Measurements from ENCODE around the gene PDE4D.
"Not testable (repeated sequence)": the region's sequence is repeated elsewhere in the genome, so short reads cannot be mapped to it uniquely, and the experiment has no call there.

PDE4D gene

DNA sequence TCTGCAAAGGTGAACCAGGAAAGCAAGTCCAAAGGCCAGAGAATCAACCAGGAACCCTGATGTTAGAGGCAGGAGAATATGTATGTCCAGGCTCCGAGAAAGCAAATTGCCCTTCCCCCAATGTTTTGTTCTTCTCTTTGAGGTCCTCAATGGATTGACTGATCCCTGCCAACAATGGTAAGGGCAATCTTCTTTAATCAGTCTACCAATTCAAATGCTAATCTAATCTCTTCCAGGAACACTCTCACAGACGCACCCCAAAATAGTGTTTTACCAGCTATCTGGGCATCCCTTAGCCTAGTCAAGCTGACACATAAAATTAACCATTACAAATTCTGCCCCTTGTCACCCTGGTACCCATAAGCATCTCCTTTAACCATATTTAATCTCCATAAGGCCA is 912.6 kb downstream of the PDE4D start:
- in situ Hi-C loops (cut with MboI; ENCODE audit: low pct_unique_long_range_greater_than_20kb, low sequenced_read_pairs): no loop called here
- DNase-seq: no peak

DNA sequence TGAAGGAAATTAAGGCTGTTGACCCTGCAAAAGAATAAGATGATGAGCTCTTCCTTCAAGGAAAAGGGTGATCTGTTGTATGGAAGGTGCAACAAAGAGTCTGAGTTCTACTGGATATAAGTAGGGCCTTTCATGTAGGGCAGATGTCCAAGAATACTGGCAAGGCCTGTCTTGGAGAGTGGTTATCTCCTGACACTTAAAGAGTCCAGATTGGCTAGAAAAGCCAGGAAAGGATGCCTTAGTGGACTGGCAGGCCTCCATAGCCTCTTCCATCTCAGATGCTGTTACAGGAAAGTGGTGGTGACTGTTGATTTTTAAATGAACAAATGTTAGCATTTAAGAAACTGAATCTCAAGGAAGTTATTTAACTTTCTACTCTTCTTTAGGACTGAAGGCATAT is 914.4 kb downstream of the PDE4D start:
- in situ Hi-C loops (cut with MboI; ENCODE audit: low pct_unique_long_range_greater_than_20kb, low sequenced_read_pairs): no loop called here
- no peak for DNase-seq

DNA sequence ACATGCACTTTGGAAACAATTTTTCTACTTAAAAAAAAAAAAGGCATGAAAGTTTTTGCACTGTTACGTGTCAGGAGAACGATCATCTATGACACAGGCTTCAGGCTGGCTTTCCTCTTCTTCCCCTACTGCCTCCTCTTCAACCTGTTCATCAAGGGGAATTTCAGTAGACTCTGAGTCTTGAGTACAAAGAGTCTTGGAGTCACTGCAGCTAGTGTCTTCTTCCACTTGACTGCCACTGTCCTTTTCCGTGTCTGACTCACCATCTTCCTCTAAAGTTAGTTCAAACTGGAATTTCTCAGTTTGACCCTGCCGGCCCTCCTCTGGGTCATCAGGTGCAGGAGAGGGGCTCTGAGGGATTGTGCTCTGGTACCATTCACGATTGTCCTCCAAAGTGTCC is 918.9 kb downstream of the PDE4D start:
- no peak for DNase-seq
- in situ Hi-C loops (cut with MboI; ENCODE audit: low pct_unique_long_range_greater_than_20kb, low sequenced_read_pairs): no loop called here

DNA sequence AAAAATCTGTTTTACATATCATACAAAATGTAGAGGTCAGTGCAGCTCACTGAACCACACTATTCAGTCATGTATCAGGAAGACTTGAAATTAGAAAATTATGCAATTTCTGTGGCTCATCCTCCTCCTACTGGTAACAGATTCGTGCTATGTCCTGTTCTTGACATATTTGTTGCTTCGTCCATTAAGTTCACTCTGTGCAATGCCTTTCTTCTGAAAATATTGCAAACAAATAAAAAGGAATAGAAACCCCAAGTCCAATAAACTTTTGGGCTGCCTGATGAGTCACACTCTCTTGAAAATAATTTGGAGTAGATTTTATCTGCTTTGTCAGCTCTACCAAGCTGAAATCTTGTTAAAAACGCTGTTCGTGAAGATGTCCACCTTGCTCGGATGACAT is 919.4 kb downstream of the PDE4D start:
- in situ Hi-C loops (cut with MboI; ENCODE audit: low pct_unique_long_range_greater_than_20kb, low sequenced_read_pairs): no loop called here

DNA sequence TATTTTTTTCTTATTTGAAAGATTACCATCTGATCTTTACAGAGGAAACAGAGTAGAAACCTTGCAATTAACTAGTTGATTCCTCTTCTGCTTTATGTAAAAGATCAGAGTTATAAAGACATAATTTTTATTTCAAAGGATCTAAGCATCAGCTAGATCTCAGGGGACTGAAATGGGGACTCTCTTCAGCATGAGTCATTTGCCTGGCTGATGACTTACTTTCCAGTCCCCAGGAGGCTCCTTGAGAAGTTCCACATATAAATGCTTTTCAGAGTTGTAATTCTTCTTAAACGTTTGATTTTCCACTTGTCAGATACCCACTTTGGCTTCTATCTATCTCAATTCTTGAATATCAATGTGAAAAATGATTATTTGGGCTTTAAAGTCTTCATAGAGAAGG is 921.2 kb downstream of the PDE4D start:
- DNase-seq: no peak
- in situ Hi-C loops (cut with MboI; ENCODE audit: low pct_unique_long_range_greater_than_20kb, low sequenced_read_pairs): no loop called here

More for the DNA sequence above, 919.4 kb downstream of the PDE4D start:
- no peak for DNase-seq

DNA sequence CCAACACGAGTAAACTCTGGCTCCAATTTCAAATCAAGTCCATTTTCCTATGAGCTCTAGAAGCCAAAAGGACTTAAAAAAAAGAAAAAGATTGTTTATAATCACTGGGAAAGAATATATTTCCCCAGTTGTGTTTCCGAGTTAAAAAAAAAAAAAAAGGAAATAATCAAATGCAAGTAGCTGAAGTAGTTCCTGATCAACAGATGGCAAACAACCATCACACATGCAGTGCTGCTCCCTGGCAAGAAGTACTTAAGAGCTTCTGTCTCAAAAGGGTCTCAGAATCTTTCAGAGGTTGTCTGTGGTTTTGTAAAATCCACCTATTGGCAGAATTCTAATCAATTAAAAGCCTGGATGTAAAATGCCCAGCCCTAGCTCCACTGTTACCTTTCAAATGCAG is 922.8 kb downstream of the PDE4D start:
- no peak for DNase-seq
- in situ Hi-C loops (cut with MboI; ENCODE audit: low pct_unique_long_range_greater_than_20kb, low sequenced_read_pairs): no loop called here

DNA sequence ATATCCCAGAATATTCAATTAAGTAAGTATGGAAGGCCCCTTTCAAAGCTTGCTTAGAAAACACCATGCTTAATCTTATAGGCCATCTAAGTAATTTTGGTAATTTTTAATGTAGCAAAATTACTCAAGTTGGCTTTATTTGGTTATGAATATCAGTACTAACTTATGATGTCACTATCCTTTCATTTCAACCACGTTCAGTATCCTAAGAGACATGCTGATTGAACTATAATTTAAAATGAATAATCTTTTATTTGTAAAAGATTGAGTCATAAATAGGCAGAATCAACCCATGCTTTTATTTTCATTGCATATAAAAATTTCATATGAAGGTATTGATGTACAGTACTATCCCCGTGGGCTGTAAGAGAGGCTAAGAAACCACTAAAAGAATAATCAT is 923.7 kb downstream of the PDE4D start:
- DNase-seq: no peak
- in situ Hi-C loops (cut with MboI; ENCODE audit: low pct_unique_long_range_greater_than_20kb, low sequenced_read_pairs): no loop called here

DNA sequence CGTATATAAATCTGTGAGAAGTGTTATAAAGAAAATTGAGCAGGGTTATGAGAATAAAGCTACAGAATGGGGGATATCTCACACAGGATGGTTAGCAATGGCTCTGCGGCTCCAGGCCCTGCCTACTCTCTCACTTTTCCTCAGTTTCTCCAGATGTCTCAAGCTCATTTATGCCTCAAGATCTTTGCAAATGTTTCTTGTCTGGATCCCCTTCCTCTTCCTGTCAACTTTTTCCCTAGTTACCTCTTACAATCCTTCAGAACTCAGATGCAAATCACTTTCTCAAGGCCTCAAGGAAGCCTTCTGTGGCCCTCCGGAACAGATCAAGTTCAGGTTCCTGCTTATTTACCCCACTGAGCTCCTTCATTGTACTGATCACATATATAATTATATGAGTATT is 924.3 kb downstream of the PDE4D start:
- DNase-seq: no peak
- in situ Hi-C loops (cut with MboI; ENCODE audit: low pct_unique_long_range_greater_than_20kb, low sequenced_read_pairs): no loop called here

DNA sequence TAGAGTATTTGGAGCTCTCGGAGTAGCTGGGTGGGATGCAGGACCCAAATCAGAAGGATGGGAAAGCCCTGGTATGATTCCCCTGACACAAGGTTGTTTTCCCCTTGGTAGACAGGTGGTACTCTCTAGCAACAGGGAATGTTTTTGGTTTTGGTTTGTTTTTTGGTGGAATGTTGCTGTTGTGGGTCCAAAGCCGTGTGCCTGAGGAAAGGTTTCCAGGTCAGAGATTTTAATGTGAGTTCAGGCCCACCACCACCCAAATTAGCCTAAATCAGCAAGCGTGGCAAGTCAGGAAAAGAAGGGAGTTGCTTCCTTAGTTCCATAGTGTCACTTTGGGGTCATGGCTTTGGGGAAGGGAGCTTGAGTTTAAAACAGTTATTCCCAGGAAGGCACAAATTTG is 925.2 kb downstream of the PDE4D start:
- in situ Hi-C loops (cut with MboI; ENCODE audit: low pct_unique_long_range_greater_than_20kb, low sequenced_read_pairs): no loop called here
- DNase-seq: no peak

DNA sequence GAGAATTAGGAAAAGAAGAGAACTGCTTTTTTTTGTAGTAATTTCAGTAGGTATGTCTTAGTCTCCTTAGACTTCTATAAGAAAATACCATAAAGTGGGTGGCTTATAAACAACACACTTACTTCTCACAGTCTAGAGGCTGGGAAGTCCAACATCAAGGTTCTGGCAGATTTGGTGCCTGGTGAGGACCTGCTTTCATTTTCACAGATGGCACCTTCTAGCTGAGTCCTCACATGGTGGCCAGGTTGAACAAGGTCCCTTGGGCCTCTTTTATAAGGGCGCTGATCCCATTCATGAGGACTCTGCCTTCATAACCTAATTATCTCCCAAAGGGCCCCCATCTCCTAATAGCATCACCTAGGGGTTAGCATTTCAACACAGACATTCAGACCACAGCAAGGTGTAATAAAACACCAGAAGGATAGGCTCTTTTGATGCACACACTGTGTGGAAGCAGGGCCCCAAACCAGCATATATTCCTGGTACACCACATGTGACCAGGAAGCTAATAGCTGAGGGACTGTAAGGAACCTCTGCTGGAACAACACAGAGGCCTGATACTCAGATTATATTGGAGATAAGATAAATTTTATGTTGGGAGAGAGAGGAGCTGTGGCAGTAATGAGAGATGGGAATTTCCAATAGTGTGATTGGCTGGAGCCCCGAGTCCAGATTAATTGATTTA is 925.8 kb downstream of the PDE4D start:
- in situ Hi-C loops (cut with MboI; ENCODE audit: low pct_unique_long_range_greater_than_20kb, low sequenced_read_pairs): no loop called here
- DNase-seq: no peak

DNA sequence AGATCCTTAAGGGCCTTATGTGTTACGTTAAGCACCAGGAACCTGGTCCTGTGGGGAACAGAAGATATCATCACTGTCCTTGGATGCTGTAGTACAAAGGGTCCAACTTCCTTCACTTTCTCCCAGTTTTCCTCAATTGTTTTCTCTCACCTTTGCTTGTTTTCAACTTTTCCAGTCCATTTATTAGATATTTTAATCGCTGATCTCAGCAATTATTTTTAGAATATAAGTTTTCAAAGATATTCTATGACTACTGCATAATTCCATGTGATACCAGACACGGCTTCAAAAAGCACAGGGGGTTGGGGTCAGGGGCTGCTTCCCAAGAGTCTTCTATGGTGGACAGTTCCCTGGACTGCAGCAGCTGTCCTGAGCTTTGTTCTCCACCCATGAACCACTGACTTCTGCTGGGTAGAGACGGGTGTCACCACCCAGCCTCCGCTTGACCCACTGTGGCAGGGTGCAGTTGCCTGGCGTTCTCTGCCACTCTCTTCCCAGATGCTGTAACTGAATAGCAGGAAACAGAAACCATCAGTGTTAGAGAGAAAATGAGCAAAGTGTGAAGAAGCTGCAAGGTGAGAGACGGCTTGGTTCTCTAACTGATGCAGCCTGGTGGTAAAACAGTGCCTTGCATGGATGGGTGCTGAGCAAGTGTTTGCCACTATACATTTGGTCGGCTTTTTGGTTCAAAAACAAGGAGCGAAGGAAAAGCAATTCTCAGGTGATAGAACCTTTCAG is 927.7 kb downstream of the PDE4D start:
- DNase-seq: no peak
- in situ Hi-C loops (cut with MboI; ENCODE audit: low pct_unique_long_range_greater_than_20kb, low sequenced_read_pairs): no loop called here

DNA sequence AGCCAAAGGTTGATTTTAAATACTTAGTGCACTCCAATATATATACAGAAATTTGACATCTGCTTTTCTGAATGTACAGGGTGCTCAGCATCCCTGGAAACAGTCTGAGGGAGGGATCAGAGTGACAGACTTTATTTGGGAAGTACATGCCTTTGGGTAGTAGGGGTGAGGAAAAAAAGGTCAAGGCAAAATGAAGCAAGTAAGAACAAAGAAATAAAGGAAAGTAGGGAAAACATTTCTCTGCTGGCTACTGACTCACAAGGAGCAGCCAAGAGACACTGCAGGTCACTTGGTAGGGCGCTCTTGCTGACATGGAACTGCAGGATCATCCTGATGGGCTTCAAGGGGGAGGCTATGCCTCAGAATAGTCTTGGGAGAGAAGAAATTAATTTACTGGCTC is 929.7 kb downstream of the PDE4D start:
- no peak for DNase-seq
- in situ Hi-C loops (cut with MboI; ENCODE audit: low pct_unique_long_range_greater_than_20kb, low sequenced_read_pairs): no loop called here

DNA sequence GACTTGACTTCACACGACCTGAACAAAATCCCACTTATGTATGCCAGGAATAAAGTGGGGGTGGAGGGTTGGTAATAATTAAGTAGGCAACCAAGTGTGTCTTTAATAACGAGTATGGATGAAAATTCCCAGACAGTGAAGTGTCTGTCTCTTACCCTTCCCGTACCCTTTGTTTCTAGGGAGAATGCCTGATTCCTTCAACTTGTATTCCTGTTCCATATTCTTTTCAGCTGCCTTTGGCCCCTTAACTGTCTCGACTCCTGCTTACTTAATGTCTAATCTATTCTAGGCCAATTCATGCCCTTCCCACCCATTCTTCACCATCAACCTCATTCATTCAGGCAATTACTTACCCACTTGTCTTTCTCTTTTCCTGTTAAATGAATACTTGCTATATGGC is 930.2 kb downstream of the PDE4D start:
- DNase-seq: no peak
- in situ Hi-C loops (cut with MboI; ENCODE audit: low pct_unique_long_range_greater_than_20kb, low sequenced_read_pairs): no loop called here

DNA sequence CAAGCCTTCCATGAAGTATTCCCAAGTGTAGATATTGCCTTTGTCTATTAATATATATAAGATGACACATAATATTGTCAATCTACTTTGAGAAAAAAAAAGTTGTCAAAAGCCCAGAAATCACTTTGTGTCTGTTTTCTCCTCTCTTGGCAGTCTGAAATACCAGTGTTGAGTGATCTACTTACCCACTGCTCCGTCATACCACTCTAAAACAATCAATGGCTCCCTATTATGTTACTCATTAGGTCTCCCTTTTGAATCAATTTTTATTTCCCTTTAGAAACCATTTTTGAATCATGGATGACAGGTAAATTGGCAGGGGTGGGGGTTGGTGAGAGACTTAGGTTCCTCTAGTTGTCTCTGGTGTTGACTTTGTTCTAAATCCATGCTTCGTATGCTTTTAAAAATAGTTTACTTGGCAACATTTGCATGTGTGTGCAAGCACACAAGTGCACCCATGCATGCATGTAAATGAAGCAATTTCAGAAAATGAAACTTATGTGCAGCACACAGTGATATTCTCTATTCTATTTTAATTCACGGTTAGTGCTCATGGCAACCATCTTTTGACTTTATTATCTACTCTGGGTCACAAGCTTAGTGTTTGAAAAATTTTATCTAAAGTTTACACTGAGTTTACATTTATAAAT is 931.8 kb downstream of the PDE4D start:
- in situ Hi-C loops (cut with MboI; ENCODE audit: low pct_unique_long_range_greater_than_20kb, low sequenced_read_pairs): no loop called here
- no peak for DNase-seq

DNA sequence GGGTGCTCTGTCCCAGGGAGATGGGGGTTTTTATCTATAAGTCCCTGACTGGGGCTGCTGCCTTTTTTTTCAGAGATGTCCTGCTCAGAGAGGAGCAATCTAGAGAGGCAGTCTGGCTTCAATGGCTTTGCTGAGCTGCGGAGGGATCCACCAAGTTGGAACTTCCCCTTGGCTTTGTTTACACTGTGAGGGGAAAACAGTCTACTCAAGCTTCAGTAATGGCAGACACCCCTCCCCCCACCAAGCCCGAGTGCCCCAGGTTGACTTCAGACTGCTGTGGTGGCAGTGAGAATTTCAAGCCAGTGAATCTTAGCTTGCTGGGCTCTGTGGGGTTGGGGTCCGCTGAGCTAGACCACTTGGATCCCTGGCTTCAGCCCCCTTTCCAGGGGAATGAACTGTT is 934.8 kb downstream of the PDE4D start:
- in situ Hi-C loops (cut with MboI; ENCODE audit: low pct_unique_long_range_greater_than_20kb, low sequenced_read_pairs): no loop called here

DNA sequence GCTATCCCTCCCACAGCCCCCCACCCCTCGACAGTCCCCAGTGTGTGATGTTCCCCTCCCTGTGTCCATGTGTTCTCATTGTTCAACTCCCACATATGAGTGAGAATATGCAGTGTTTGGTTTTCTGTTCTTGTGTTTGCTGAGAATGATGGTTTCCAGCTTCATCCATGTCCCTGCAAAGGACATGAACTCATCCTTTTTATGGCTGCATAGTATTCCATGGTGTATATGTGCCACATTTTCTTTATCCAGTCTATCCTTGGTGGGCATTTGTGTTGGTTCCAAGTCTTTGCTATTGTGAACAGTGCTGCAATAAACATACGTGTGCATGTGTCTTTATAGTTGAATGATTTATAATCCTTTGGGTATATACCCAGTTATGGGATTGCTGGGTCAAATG is 940.3 kb downstream of the PDE4D start:
- DNase-seq; in situ Hi-C loops (cut with MboI; ENCODE audit: low pct_unique_long_range_greater_than_20kb, low sequenced_read_pairs): not testable (repeated sequence)

More for the DNA sequence above, 934.8 kb downstream of the PDE4D start:
- DNase-seq: no peak

DNA sequence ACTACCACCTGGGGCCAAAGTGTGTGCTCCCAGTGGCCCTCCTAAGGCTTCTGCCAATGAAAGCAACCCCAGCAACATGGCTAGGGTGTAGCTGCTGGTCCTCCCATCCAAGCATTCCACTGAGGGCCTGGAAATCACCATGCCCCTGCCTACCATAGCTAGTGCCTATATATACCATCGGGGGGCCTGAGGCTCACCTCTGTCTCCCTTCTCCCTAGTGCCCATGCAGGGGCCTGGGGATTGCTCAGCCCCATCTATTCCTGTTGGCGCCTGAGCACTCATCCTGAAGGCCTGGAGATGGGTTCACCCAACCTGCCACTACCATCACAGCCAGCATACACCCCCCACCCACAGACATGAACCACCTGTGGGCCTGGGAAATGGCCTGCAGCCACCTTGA is 943.3 kb downstream of the PDE4D start:
- in situ Hi-C loops (cut with MboI; ENCODE audit: low pct_unique_long_range_greater_than_20kb, low sequenced_read_pairs): no loop called here
- DNase-seq: no peak

DNA sequence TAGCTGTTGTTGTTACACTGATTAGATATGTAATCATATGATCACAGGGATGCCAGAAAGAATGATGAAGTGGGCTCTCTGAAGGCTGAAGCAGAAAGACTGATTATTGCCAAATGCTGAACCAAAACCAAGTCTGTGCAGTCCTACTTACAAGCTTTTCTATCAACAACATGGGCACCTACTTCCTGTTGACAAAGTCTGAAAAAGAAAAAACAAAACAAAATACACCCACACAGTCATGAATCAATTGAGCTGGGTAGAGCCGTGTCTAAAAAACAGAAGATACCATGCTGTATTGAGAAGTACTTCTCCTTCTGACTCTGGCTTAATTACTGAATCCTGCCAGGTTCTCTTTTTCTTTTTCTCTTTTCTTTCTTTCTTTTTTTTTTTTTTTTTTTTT is 947.3 kb downstream of the PDE4D start:
- in situ Hi-C loops (cut with MboI; ENCODE audit: low pct_unique_long_range_greater_than_20kb, low sequenced_read_pairs): no loop called here
- DNase-seq: no peak

DNA sequence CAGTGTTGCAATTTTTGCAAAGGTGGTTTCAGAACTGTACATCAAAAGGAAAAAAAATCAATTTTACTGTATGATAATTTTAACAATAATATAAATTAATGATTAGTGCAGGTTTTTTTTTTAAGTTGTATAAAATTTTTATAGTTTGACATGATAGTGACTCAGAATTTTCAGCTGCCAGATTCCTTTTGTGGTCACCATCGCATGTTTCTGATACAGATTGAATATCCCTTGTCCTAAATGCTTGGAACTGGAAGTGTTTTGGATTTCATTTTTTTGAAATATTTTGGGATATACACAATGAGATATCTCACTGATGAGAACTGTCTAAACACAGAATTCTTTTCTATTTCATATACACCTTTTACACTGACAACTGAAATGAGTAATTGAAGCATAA is 949.3 kb downstream of the PDE4D start:
- in situ Hi-C loops (cut with MboI; ENCODE audit: low pct_unique_long_range_greater_than_20kb, low sequenced_read_pairs): no loop called here
- DNase-seq: no peak

DNA sequence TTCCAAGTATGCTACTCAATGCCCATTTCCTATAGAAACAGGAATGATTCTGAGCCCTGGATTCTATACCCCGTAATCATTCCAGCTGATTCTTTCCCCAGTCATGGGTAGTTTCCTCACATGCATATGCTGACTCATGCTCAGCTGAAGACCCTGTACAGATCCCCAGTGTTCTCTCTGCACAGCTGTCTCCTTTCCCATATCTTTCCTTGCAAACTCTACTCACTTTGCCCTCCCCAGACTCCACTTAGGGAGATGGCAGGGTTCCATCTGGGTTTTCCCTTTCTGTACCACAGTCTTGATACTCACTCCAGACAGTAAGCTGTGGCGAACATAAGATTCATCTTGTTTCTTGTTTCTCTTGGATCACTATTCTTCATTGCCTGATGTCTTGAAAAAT is 953.1 kb downstream of the PDE4D start:
- in situ Hi-C loops (cut with MboI; ENCODE audit: low pct_unique_long_range_greater_than_20kb, low sequenced_read_pairs): no loop called here
- DNase-seq: no peak

DNA sequence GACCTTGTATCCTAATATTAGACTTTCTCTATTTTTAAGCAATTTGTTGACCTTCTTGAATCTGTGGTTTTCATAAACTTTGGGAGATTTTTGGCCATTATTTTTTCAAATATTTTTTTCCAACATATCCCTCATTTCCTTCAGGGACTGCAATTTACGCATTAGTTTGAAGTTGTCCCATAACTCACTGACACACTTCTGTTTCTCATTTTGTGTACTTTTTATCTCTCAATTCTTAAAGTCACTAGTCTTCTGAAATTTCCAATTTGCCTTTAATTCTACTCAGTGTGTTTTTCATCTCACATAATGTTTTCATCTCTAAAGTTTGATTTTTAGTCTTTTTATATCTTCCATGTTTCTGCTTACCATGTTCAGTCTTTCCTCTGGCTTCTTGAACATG is 953.9 kb downstream of the PDE4D start:
- no peak for DNase-seq

More for the DNA sequence above, 953.9 kb downstream of the PDE4D start:
- in situ Hi-C loops (cut with MboI; ENCODE audit: low pct_unique_long_range_greater_than_20kb, low sequenced_read_pairs): no loop called here
